IMR-90 (cell line): ENCODE measurements around the gene SLC35G1. TPM values are rescaled to one million over a fixed set of nuclear protein-coding genes. Genes with fewer than 3 reads are reported as not detected.

Experiments used
- ATAC-seq: fragments of 200-7000 bp; cut with Tn5 transposase; 2 replicates; pipeline ENCODE4 v1.9.1; 2020; ENCODE audit warnings: low read depth, mild to moderate bottlenecking, moderate library complexity
- BruUV-seq: library from RNA; stranded (reverse); fragments of 400-500 nt; replicated peaks from 2 replicates; lab custom pipeline; 2021; lab: Mats Ljungman, UMichigan
- CTCF ChIA-PET: fragments of 300-600 bp; formaldehyde crosslinking; extraction: SDS; loops from one replicate; lab custom pipeline; 2021; ENCODE audit warnings: antibody characterized with exemption; lab: Yijun Ruan, JAX
- POLR2A ChIA-PET: fragments of 300-600 bp; sonication (Branson Sonifier 250); formaldehyde crosslinking; loops from one replicate; lab custom pipeline; 2022; ENCODE audit warnings: antibody characterized with exemption; ENCODE audit not compliant: unreplicated experiment; lab: Charles Lee
- DNase-seq: peaks from one replicate; pipeline ENCODE4 v3.0.0; 2013
- H2AFZ ChIP-seq: replicated peaks from 2 replicates; pipeline ENCODE3; 2013; ENCODE audit warnings: low read length, mild to moderate bottlenecking; ENCODE audit not compliant: poor library complexity
- H2AK5ac ChIP-seq: 2 replicates; pipeline ENCODE4 v1.6.1; 2013; ENCODE audit warnings: low read depth, low read length, inconsistent platforms
- H2AK9ac ChIP-seq: replicated peaks from 2 replicates; pipeline ENCODE3; 2013; ENCODE audit warnings: mild to moderate bottlenecking, low read depth, low read length, moderate library complexity; ENCODE audit not compliant: poor library complexity
- H2BK120ac ChIP-seq: 2 replicates; pipeline ENCODE4 v1.6.1; 2013; ENCODE audit warnings: low read depth, low read length, inconsistent platforms
- H2BK15ac ChIP-seq: 3 replicates; pipeline ENCODE4 v1.6.1; 2013; ENCODE audit warnings: low read depth, low read length, inconsistent platforms
- H2BK20ac ChIP-seq: 2 replicates; pipeline ENCODE4 v1.6.1; 2013; ENCODE audit warnings: low read depth, mild to moderate bottlenecking, inconsistent platforms, low read length, moderate library complexity
- H2BK5ac ChIP-seq: 2 replicates; pipeline ENCODE4 v1.6.1; 2013; ENCODE audit warnings: mild to moderate bottlenecking, low read depth, low read length, inconsistent platforms; ENCODE audit not compliant: poor library complexity, severe bottlenecking
- H3K14ac ChIP-seq: replicated peaks from 2 replicates; pipeline ENCODE4 v1.6.1; 2013; ENCODE audit warnings: low read depth, low read length, inconsistent platforms
- H3K18ac ChIP-seq: 2 replicates; pipeline ENCODE4 v1.6.1; 2013; ENCODE audit warnings: low read depth, low read length, control low read depth
- H3K23ac ChIP-seq: 2 replicates; pipeline ENCODE4 v1.6.1; 2013; ENCODE audit warnings: low read depth, low read length, inconsistent platforms
- H3K27ac ChIP-seq: 2 replicates; pipeline ENCODE4 v1.5.1; 2013; ENCODE audit warnings: mild to moderate bottlenecking, control low read depth, low read length; ENCODE audit not compliant: insufficient read depth
- H3K27me3 ChIP-seq: 2 replicates; pipeline ENCODE4 v1.6.1; 2013; ENCODE audit warnings: low read length; ENCODE audit not compliant: control insufficient read depth, insufficient read depth
- H3K36me3 ChIP-seq: 2 replicates; pipeline ENCODE4 v1.6.1; 2013; ENCODE audit warnings: low read length, mixed read lengths; ENCODE audit not compliant: control insufficient read depth, insufficient read depth
- H3K4ac ChIP-seq: 2 replicates; pipeline ENCODE4 v1.6.1; 2013; ENCODE audit warnings: low read depth, low read length, inconsistent platforms
- H3K4me1 ChIP-seq: 2 replicates; pipeline ENCODE4 v1.6.1; 2013; ENCODE audit warnings: low read length, mixed read lengths; ENCODE audit not compliant: control insufficient read depth, insufficient read depth
- H3K4me2 ChIP-seq: 2 replicates; pipeline ENCODE4 v1.6.1; 2013; ENCODE audit warnings: low read depth, mild to moderate bottlenecking, control low read depth, low read length, moderate library complexity
- H3K4me3 ChIP-seq: 2 replicates; pipeline ENCODE4 v1.5.1; 2013; ENCODE audit warnings: low read depth, mild to moderate bottlenecking, control low read depth, low read length, moderate library complexity; ENCODE audit not compliant: insufficient read depth
- H3K56ac ChIP-seq: 2 replicates; pipeline ENCODE4 v1.6.1; 2013; ENCODE audit warnings: low read length, inconsistent platforms; ENCODE audit not compliant: insufficient read depth; ENCODE audit errors: extremely low read depth
- H3K79me1 ChIP-seq, 2 experiments: 2 replicates each; pipeline ENCODE4 v1.6.1; 2013; ENCODE audit warnings: low read length in 2 of 2, inconsistent platforms in 1 of 2, low read depth in 1 of 2
- H3K9ac ChIP-seq: 2 replicates; pipeline ENCODE4 v1.6.1; 2013; ENCODE audit warnings: low read depth, low read length, control low read depth
- H3K9me1 ChIP-seq: 2 replicates; pipeline ENCODE4 v1.6.1; 2013; ENCODE audit warnings: low read length, inconsistent platforms; ENCODE audit not compliant: insufficient read depth
- H3K9me3 ChIP-seq: 2 replicates; pipeline ENCODE4 v1.6.1; 2013; ENCODE audit warnings: low read length; ENCODE audit not compliant: control insufficient read depth, insufficient read depth
- H4K20me1 ChIP-seq: 2 replicates; pipeline ENCODE4 v1.6.1; 2013; ENCODE audit warnings: low read length, inconsistent platforms; ENCODE audit not compliant: insufficient read depth
- H4K5ac ChIP-seq: 2 replicates; pipeline ENCODE4 v1.6.1; 2013; ENCODE audit warnings: mild to moderate bottlenecking, low read depth, low read length, control low read depth
- H4K8ac ChIP-seq, 2 experiments: 2 replicates each; pipeline ENCODE4 v1.6.1; 2013; ENCODE audit warnings: low read depth in 2 of 2, low read length in 2 of 2, control low read depth in 1 of 2, inconsistent platforms in 1 of 2
- H4K91ac ChIP-seq: 2 replicates; pipeline ENCODE4 v1.6.1; 2013; ENCODE audit warnings: low read depth, low read length, inconsistent platforms; ENCODE audit not compliant: insufficient read depth
- CEBPB ChIP-seq: IDR thresholded peaks from 2 replicates; pipeline ENCODE4 v1.6.1; 2012; ENCODE audit warnings: low read depth, low read length, improper control_type of control experiment
- CTCF ChIP-seq: conservative IDR thresholded peaks from 2 replicates; pipeline ENCODE4 v1.5.1; 2012; ENCODE audit warnings: mild to moderate bottlenecking, low read depth, low read length, improper control_type of control experiment
- ELK1 ChIP-seq: fragments of 150-350 bp; IDR thresholded peaks from 2 replicates; pipeline ENCODE4 v1.6.1; 2016; ENCODE audit warnings: low read depth, mild to moderate bottlenecking, low read length, moderate library complexity, borderline replicate concordance
- FOS ChIP-seq: fragments of 150-350 bp; IDR thresholded peaks from 2 replicates; pipeline ENCODE4 v1.6.1; 2016; ENCODE audit warnings: low read depth, low read length
- MAFK ChIP-seq: IDR thresholded peaks from 2 replicates; pipeline ENCODE4 v1.6.1; 2012; ENCODE audit warnings: low read depth, low read length, improper control_type of control experiment
- SMC3 ChIP-seq: fragments of 150-350 bp; IDR thresholded peaks from 2 replicates; pipeline ENCODE4 v1.6.1; 2016; ENCODE audit warnings: low read depth, mild to moderate bottlenecking, antibody characterized with exemption, low read length, moderate library complexity
- WGBS, 2 experiments: methylation state at CpG; one replicate each; pipeline versions ENCODE4 v1.1.5 to v1.1.7; 2013; ENCODE audit warnings: missing lambda C conversion rate in 2 of 2; ENCODE audit not compliant: insufficient read length in 1 of 2; ENCODE audit errors: extremely low coverage in 2 of 2; 5-methylcytosine and 5-hydroxymethylcytosine counted together
- dilution Hi-C: fragments of 300-500 bp; cut with HindIII; formaldehyde crosslinking; loops from one replicate; pipeline ENCODE4 v1.14.3; 2018; ENCODE audit warnings: low sequenced_read_pairs; ENCODE audit not compliant: unreplicated experiment
- in situ Hi-C: fragments of 300-500 bp; cut with MboI; formaldehyde crosslinking; loops from 3 replicates; pipeline ENCODE4 v1.14.3; 2019; ENCODE audit warnings: low sequenced_read_pairs, inconsistent platforms, mixed read lengths
- intact Hi-C: fragments of 100-400 bp; cut with micrococcal nuclease; formaldehyde crosslinking; loops from 2 replicates; pipeline ENCODE4 v1.10.0; 2022
- polyA plus RNA-seq, 3 experiments: library from polyadenylated mRNA; depleted of rRNA; stranded (reverse); fragments of >200 nt; gene quantifications; 2 replicates each; pipeline ENCODE4 v1.2.3, GENCODE V29; 2012; ENCODE audit warnings: low replicate concordance in 1 of 3
- total RNA-seq: library from RNA; depleted of rRNA; stranded (reverse); fragments of >200 nt; gene quantifications from 2 replicates; pipeline ENCODE4 v1.2.3, GENCODE V29; 2012

SLC35G1 gene
- total and polyA plus RNA-seq, 2 of the 4 experiments (the other 2 are of a cell fraction), result 2.7 to 3.7 TPM

GRCh38 chr10:93852476-93853095, 41.2 kb upstream of the SLC35G1 start:
- Histone ChIP-seq H3K18ac (no peak overlapping the region), H2BK5ac (no peak overlapping the region), H3K27me3 (peaks cover 28% of the 10 kb centered on the region), H3K4ac (no peak overlapping the region), H3K9ac (no peak overlapping the region), H2AFZ (no peak overlapping the region), H4K91ac (no peak overlapping the region), H3K56ac (no peak overlapping the region), H2BK20ac (no peak overlapping the region), H3K14ac (no peak overlapping the region), H3K79me1 (no peaks in the 10 kb centered on the region), H3K23ac (no peak overlapping the region), H3K4me3 (no peak overlapping the region), H3K9me3 (no peaks in the 10 kb centered on the region), H3K9me1 (no peaks in the 10 kb centered on the region), H3K36me3 (no peaks in the 10 kb centered on the region), H3K4me1 (no peaks in the 10 kb centered on the region), H2AK9ac (no peak overlapping the region), H3K27ac (no peak overlapping the region), H2BK120ac (no peak overlapping the region), H2AK5ac (no peak overlapping the region), H4K5ac (no peak overlapping the region), H4K8ac (no peak overlapping the region), H4K20me1 (no peaks in the 10 kb centered on the region), H2BK15ac (no peak overlapping the region), H3K4me2 (no peak overlapping the region)
- in situ Hi-C loops (no loop called here), intact Hi-C loops (no loop called here), dilution Hi-C loops (no loop called here)
- DNase-seq (no peak), ATAC-seq (no peak)
- CTCF ChIA-PET, result no interaction called here
- no CpG with 5 or more reads among the region's 4 CpGs for WGBS, 2 experiments
- BruUV-seq, result no TSS peak
- POLR2A ChIA-PET, result no interaction called here
- TF ChIP-seq ELK1 (no peak), CEBPB (no peak), FOS (no peak), SMC3 (no peak), MAFK (no peak), CTCF (no peak)
